ENCODE results near the gene AHDC1.

Gene AHDC1

GRCh38 chr1:27545271-27545670, 58.7 kb downstream of the AHDC1 start:
- TF ChIP-seq CTCF (IDR thresholded peaks at IDR 0.05; ENCODE audit: low read depth, low read length, poor library complexity, severe bottlenecking) (no peak), EZH2phosphoT487 (IDR thresholded peaks at IDR 0.05; ENCODE audit: borderline replicate concordance, low read length) (no peak)
- no peak overlapping the region for H3K4me2 ChIP-seq (ENCODE audit: low read length)
- H3K9me2 ChIP-seq (replicated peaks; ENCODE audit: control insufficient read depth, low read length), result no peaks in the 10 kb centered on the region
- H4K20me1 ChIP-seq (ENCODE audit: control insufficient read depth, insufficient read depth, low read depth, low read length), result no peaks in the 10 kb centered on the region
- no peaks in the 10 kb centered on the region for H3K4me1 ChIP-seq (ENCODE audit: control insufficient read depth, low read length)
- H3K4me3 ChIP-seq (ENCODE audit: low read length), result no peak overlapping the region
- H3F3A ChIP-seq (ENCODE audit: control insufficient read depth, insufficient read depth), result no peaks in the 10 kb centered on the region
- no peaks in the 10 kb centered on the region for H3K79me2 ChIP-seq (ENCODE audit: control insufficient read depth, low read length)
- H3K36me3 ChIP-seq (ENCODE audit: control insufficient read depth, low read length), result no peaks in the 10 kb centered on the region
- H3K27ac ChIP-seq (ENCODE audit: low read depth, low read length), result no peak overlapping the region
- H3K27me3 ChIP-seq (ENCODE audit: control insufficient read depth, low read length), result no peaks in the 10 kb centered on the region
- no peaks in the 10 kb centered on the region for H3K9me3 ChIP-seq (ENCODE audit: control insufficient read depth, insufficient read depth, low read length)

- Histone ChIP-seq H4K20me1 (ENCODE audit: control insufficient read depth, insufficient read depth, low read depth, low read length) (no peaks in the 10 kb centered on the region), H3K36me3 (ENCODE audit: control insufficient read depth, low read length) (no peaks in the 10 kb centered on the region), H3K4me1 (ENCODE audit: control insufficient read depth, low read length) (no peaks in the 10 kb centered on the region), H3K79me2 (ENCODE audit: control insufficient read depth, low read length) (no peaks in the 10 kb centered on the region), H3K4me3 (ENCODE audit: low read length) (no peak overlapping the region), H3K9me3 (ENCODE audit: control insufficient read depth, insufficient read depth, low read length) (no peaks in the 10 kb centered on the region), H3K4me2 (ENCODE audit: low read length) (no peak overlapping the region), H3K9me2 (replicated peaks; ENCODE audit: control insufficient read depth, low read length) (no peaks in the 10 kb centered on the region), H3K27me3 (ENCODE audit: control insufficient read depth, low read length) (no peaks in the 10 kb centered on the region), H3F3A (ENCODE audit: control insufficient read depth, insufficient read depth) (no peaks in the 10 kb centered on the region), H3K27ac (ENCODE audit: low read depth, low read length) (no peak overlapping the region)
- TF ChIP-seq CTCF (IDR thresholded peaks at IDR 0.05; ENCODE audit: low read depth, low read length, poor library complexity, severe bottlenecking) (no peak), EZH2phosphoT487 (IDR thresholded peaks at IDR 0.05; ENCODE audit: borderline replicate concordance, low read length) (no peak)
These were observed 59.1 kb downstream of the AHDC1 start for GRCh38 chr1:27544834-27545233.

GRCh38 chr1:27543284-27543683, 60.7 kb downstream of the AHDC1 start:
- Histone ChIP-seq H3K4me3 (ENCODE audit: low read length) (no peak overlapping the region), H3K4me1 (ENCODE audit: control insufficient read depth, low read length) (no peaks in the 10 kb centered on the region), H3K9me3 (ENCODE audit: control insufficient read depth, insufficient read depth, low read length) (no peaks in the 10 kb centered on the region), H3K4me2 (ENCODE audit: low read length) (no peak overlapping the region), H3K27me3 (ENCODE audit: control insufficient read depth, low read length) (no peaks in the 10 kb centered on the region), H3K9me2 (replicated peaks; ENCODE audit: control insufficient read depth, low read length) (no peaks in the 10 kb centered on the region), H3K36me3 (ENCODE audit: control insufficient read depth, low read length) (no peaks in the 10 kb centered on the region), H3F3A (ENCODE audit: control insufficient read depth, insufficient read depth) (no peaks in the 10 kb centered on the region), H3K79me2 (ENCODE audit: control insufficient read depth, low read length) (no peaks in the 10 kb centered on the region), H3K27ac (ENCODE audit: low read depth, low read length) (no peak overlapping the region), H4K20me1 (ENCODE audit: control insufficient read depth, insufficient read depth, low read depth, low read length) (no peaks in the 10 kb centered on the region)
- TF ChIP-seq CTCF (IDR thresholded peaks at IDR 0.05; ENCODE audit: low read depth, low read length, poor library complexity, severe bottlenecking) (no peak), EZH2phosphoT487 (IDR thresholded peaks at IDR 0.05; ENCODE audit: borderline replicate concordance, low read length) (no peak)
